GM12875 (cell line): ENCODE data around the gene TRNT1.

ENCODE experiments used
- H3K4me3 ChIP-seq: one replicate; pipeline ENCODE4 v1.5.1; 2011; ENCODE audit warnings: low read depth, low read length, control low read depth
- TF ChIP-seq, protein P1 (sequence below): IDR thresholded peaks from 2 replicates; pipeline ENCODE4 v1.5.1; 2011; ENCODE audit warnings: low read depth, mild to moderate bottlenecking, control low read depth, inconsistent platforms, low read length, moderate library complexity, borderline replicate concordance; ENCODE audit not compliant: insufficient read depth

The TRNT1 gene

DNA sequence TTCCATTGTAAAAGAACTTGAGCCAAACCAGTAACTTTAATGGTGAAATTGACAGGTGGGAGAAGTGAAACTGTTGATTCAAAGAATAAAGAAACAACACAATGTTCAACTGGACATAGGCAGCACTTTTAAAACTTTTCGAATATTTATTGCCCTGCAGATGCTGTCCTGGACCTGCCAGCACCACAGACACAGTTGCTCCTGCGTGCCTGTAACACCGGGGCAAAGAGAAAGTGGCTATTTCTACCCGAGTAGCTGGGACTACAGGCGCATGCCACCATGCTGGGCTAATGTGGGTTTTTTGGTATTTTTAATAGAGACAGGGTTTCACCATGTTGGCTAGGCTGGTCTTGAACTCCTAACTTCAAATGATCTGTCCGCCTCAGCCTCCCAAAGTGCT is 24.0 kb upstream of the TRNT1 start:
- H3K4me3 ChIP-seq, result no peak overlapping the region
- TF ChIP-seq, protein P1, sequence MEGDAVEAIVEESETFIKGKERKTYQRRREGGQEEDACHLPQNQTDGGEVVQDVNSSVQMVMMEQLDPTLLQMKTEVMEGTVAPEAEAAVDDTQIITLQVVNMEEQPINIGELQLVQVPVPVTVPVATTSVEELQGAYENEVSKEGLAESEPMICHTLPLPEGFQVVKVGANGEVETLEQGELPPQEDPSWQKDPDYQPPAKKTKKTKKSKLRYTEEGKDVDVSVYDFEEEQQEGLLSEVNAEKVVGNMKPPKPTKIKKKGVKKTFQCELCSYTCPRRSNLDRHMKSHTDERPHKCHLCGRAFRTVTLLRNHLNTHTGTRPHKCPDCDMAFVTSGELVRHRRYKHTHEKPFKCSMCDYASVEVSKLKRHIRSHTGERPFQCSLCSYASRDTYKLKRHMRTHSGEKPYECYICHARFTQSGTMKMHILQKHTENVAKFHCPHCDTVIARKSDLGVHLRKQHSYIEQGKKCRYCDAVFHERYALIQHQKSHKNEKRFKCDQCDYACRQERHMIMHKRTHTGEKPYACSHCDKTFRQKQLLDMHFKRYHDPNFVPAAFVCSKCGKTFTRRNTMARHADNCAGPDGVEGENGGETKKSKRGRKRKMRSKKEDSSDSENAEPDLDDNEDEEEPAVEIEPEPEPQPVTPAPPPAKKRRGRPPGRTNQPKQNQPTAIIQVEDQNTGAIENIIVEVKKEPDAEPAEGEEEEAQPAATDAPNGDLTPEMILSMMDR, result no peak

DNA sequence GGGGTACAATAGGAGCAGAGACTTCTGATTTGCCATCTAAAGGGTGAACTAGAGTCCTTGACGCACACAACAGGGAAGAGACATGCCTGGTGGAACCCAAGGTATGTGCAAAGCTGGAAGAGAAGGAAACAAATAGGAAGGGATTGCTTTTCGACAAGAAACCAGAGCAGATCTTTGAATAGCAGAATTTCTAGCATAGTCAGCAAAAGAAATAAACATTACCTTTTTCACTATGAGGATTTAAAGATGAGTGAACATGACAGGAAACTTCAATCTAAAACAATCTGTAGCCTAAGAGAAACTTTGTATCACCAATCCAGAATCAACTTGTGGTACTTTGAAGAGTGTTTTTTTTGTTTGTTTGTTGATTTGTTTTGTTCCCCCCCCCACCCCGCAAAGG is 21.5 kb upstream of the TRNT1 start:
- no peak overlapping the region for H3K4me3 ChIP-seq

DNA sequence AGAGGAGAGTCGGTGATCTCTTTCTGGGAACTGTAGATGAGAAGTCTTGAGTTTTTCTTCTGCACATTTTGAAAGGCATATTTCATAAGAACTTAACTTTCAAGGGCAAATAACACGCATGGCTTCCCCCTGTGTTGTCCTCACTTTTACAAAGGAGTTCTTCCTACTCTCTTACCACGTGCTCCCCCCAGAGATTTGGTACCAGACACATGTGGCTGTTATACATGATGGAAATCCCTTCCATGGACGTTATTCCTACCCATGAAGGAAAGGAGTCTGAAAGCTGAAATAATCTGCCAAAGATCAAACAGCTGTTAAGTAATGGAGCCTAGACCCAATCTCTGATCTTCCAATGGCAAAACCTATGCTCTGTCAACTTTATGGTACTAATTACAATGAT is 20.9 kb upstream of the TRNT1 start:
- TF ChIP-seq, protein P1, result no peak

More for the DNA sequence above, 21.5 kb upstream of the TRNT1 start:
- TF ChIP-seq, protein P1, result no peak

DNA sequence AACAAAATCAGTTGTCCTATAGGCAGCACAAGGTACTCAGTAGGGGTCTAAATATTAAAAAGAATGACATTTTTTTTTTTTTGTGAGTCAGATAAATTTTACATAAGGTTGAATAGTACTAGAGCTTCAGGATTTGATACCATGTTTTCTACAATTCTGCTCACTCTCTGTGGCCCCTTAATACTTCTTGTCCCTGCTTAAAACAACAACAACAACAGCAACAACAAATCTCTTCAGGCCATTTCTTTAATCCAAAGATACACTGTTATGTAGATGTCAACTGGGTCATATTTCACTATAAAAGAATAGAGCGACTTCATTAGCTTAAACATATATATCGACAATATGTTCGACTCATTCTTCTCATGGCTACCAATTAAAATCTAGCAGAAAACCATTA is 19.6 kb upstream of the TRNT1 start:
- TF ChIP-seq, protein P1, result no peak
- no peak overlapping the region for H3K4me3 ChIP-seq

More for the DNA sequence above, 20.9 kb upstream of the TRNT1 start:
- H3K4me3 ChIP-seq, result no peak overlapping the region

DNA sequence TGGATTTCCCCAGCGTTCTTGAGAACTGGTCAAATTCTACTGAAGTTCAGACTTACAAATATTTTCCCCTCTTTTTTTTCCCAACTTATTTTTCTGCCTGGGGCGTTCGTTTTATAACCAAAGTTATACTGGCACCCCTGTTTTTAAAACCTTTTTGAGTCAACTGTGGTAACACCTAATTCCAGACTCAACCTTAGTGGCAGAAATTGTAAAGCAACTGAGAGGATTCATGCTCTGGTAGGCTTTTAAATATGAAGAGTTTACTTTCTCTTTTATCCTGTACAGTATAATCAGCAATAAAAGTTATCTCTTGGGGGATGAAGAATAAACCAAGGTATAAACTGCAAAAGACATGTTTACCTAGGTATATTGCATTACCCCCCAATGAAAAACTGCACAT is 18.9 kb upstream of the TRNT1 start:
- no peak overlapping the region for H3K4me3 ChIP-seq
- TF ChIP-seq, protein P1, result no peak

DNA sequence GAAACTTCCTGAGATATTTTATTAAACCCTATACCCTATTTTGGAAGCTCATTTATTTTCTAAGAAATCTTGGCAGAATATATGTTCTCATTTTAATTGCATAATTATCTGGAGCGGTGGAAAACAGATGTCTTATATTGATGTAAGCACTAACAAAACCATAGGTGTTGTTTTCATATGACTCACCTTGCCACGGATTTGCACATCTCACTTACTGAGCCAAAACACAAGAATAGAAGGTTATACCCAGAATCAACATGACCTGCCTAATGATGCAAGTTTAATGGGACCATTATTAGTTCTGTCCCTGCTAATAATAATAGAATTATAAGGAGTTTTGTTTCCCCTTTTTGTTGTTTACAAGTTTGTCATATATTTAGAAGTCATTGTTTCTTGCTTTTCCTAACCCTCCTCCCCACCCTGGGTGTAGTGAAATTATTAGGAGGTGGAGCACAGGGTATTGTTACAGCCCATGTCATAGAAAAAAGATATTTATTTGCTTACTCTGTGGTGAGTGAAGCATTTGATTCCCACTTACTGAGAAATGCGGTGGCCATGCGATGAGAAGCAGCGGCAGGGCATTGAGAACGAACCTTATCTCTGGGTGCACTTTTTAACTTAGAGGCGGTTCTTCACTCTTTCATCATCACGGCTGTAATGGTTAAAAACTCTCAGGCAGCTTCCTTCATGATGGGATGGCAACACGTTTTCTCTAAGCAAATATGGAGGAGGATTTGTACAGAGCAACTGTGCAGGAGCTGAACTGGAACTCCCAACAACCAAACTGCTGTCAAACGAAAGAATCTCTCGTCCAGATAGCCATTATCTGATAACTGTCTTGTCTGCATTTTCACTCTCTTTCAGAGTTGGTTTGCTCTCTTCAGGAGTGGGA is 17.1 kb upstream of the TRNT1 start:
- TF ChIP-seq, protein P1, result no peak
- no peak overlapping the region for H3K4me3 ChIP-seq

DNA sequence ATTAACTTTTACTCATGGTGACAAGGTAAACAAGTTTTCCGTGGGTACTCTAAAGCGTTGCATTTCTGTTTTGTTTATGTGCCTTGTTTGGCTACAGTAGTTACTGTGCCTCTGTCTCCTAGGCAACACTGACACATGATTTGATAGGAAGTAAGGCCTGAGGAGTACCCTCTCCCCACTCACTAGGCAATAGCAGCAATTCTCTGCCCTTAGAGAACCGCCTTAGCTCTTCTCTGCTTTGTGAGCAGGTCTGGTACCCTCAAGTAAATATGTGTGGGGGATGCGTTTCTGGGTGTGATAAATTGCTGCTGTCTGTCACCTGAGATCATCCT is 16.5 kb upstream of the TRNT1 start, which contains the start of gene IL5RA:
TSS of gene IL5RA (minus strand) at position 76 of the 332 bp plus-strand sequence. CDS start 5,390 bp downstream, outside the sequence.
- no peak within 1 kb of the TSS for H3K4me3 ChIP-seq
- TF ChIP-seq, protein P1, result no peak
